HCT116 (cell line): ENCODE data around the gene PNLIP.

Experiments used
- ATF3 ChIP-seq: IDR thresholded peaks from 2 replicates; pipeline ENCODE4 v1.6.1; 2012
- CTCF ChIP-seq, 3 experiments: fragments of 200-600 bp in 1 of 3; sonication (generic) in 1 of 3; IDR thresholded peaks in 2 of 3; conservative IDR thresholded peaks in 1 of 3; 2 replicates each; pipeline ENCODE4 v1.5.1; 2012 to 2017; ENCODE audit warnings: low read depth in 2 of 3, low read length in 2 of 3, antibody characterized with exemption in 1 of 3, borderline replicate concordance in 1 of 3, control low read depth in 1 of 3, mild to moderate bottlenecking in 1 of 3, mixed read lengths in 1 of 3, mixed run types in 1 of 3, moderate library complexity in 1 of 3; ENCODE audit not compliant: insufficient read depth in 1 of 3
- EGR1 ChIP-seq: IDR thresholded peaks from 2 replicates; pipeline ENCODE4 v1.6.1; 2012; ENCODE audit warnings: low read depth
- EZH2 ChIP-seq: fragments of 200-600 bp; sonication (generic); IDR thresholded peaks from 2 replicates; pipeline ENCODE4 v1.6.1; 2017; ENCODE audit warnings: antibody characterized with exemption, mixed run types
- EZH2phosphoT487 ChIP-seq: fragments of 200-600 bp; IDR thresholded peaks from 2 replicates; pipeline ENCODE4 v1.6.1; 2018; ENCODE audit warnings: antibody characterized with exemption, borderline replicate concordance
- JUND ChIP-seq: IDR thresholded peaks from 2 replicates; pipeline ENCODE4 v1.6.1; 2012
- MAX ChIP-seq: IDR thresholded peaks from 2 replicates; pipeline ENCODE4 v1.6.1; 2012
- POLR2A ChIP-seq: IDR thresholded peaks from 2 replicates; pipeline ENCODE4 v1.7.0; 2011; ENCODE audit warnings: borderline replicate concordance; ENCODE audit not compliant: insufficient read depth, insufficient read length; ENCODE audit errors: extremely low read depth
- POLR2AphosphoS5 ChIP-seq: IDR thresholded peaks from 2 replicates; pipeline ENCODE4 v1.6.1; 2011; ENCODE audit warnings: mild to moderate bottlenecking, low read depth, low read length, moderate library complexity
- SIN3A ChIP-seq: IDR thresholded peaks from 2 replicates; pipeline ENCODE4 v1.6.1; 2012; ENCODE audit warnings: low read depth
- SP1 ChIP-seq: IDR thresholded peaks from 2 replicates; pipeline ENCODE4 v1.6.1; 2012; ENCODE audit warnings: low read depth
- YY1 ChIP-seq: IDR thresholded peaks from 2 replicates; pipeline ENCODE4 v1.6.1; 2011; ENCODE audit warnings: low read length, low read depth, moderate library complexity, mild to moderate bottlenecking; ENCODE audit not compliant: insufficient replicate concordance; ENCODE audit errors: extremely low read depth
- ZFX ChIP-seq: fragments of 450-650 bp; IDR thresholded peaks from 2 replicates; pipeline ENCODE4 v1.6.1; 2017
- ZNF274 ChIP-seq: fragments of 200-500 bp; sonication (Bioruptor generic); IDR thresholded peaks from 2 replicates; pipeline ENCODE4 v1.6.1; 2014; ENCODE audit warnings: mild to moderate bottlenecking, low read depth, low read length, inconsistent platforms

- TF ChIP-seq CTCF (IDR thresholded peaks at IDR 0.05 in 2 of 3, conservative IDR thresholded peaks at IDR 0.05 in 1 of 3; ENCODE audit: borderline replicate concordance in 1 of 3, insufficient read depth in 1 of 3, low read depth in 2 of 3, low read length in 2 of 3): no peak
- no peak for TF ChIP-seq ZNF274
- no peak for TF ChIP-seq POLR2AphosphoS5
- no peak for TF ChIP-seq ATF3
- TF ChIP-seq POLR2A: no peak
- no peak for TF ChIP-seq EGR1
- TF ChIP-seq JUND: no peak
- no peak for TF ChIP-seq SP1
- TF ChIP-seq ZFX: no peak
- no peak for TF ChIP-seq SIN3A
- no peak for TF ChIP-seq MAX
- no peak for TF ChIP-seq YY1
- no peak for TF ChIP-seq EZH2phosphoT487
- TF ChIP-seq EZH2: no peak
These were observed 29.1 kb downstream of the PNLIP start for GRCh38 chr10:116574797-116575196.
